Posterior cingulate gyrus (tissue), 11 donors: ENCODE results near the gene NSUN4.
"Not testable (repeated sequence)": the region's sequence is repeated elsewhere in the genome, so short reads cannot be mapped to it uniquely, and the experiment has no call there.

Source experiments
- DNase-seq, 10 donors: peaks; one replicate each; pipeline versions ENCODE4 v3.0.0 to v3.0.0-alpha.2; 2020 to 2021; ENCODE audit warnings: mixed read lengths in 3 of 10
- intact Hi-C: fragments of 100-400 bp; cut with DNase I; formaldehyde crosslinking; loops from one replicate; pipeline ENCODE4 v1.15.1; 2023

The NSUN4 gene

DNA sequence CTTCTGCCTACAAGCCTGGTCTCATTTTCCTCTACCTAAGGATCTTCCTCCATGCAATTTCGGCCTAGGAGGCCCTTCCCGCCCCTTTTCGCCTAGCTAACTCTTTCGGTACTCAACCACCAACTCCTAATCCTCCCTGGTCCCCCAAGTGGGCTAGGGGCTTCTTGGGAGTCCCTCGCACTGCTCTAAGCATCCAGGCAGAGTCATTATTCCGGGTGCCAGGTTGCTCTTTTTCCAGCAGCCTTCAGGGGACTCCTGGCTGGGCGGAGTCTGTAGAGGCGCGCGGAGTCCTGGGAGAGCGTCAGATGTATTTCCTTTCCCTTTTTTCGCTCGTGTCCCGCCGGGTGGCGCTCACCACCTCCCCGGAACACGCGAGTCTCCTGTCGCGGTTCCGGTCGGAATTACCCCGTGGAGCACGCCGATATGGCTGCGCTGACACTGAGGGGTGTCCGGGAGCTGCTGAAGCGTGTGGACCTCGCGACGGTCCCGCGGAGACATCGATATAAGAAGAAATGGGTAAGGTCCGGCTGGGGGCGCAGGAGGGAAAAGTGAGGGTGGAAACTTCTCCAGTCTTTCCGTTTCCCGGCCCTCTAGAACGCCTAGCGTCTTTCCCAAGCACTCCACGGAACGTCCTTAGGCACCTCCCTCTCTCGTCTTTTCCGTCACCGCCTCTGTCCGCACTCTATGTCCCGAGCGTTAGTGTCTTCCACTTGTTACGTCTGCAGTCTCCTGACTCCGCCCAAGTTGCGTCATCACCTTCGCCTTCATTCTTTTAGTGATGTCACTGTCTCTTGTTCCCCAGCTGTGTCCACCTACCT lies at the start of gene NSUN4:
TSS of gene NSUN4 (plus strand) at position 404 of the 818 bp plus-strand sequence. CDS start at position 424, 20 bp downstream.
- intact Hi-C loops: loop anchor here (2.0 to 5.0 kb wide), 2 partner anchors 38 to 52 kb away; partner anchors contain the start of genes FAAH, LRRC41 and UQCRH
- peak; percentile 84 to 99 (median 92) for DNase-seq

DNA sequence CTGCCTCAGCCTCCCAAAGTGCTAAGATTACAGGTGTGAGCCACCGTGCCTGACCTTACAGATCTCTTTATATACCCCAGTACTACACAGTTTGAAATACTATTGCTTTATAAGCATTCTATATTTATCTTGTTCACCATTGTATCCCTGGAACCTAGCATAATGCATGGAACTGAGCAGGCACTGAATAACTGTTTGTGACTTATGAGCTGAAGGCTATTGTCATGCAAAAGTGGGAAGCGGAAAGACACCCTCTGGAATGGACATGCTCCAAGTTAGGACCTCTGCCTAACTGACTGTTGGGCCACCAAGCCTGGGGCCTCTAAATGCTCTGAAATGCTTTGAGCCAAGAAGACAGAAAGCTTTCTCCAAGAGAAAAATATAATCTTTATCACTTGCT lies 45.3 kb upstream of the NSUN4 start:
- intact Hi-C loops: no loop called here
- DNase-seq: no peak

DNA sequence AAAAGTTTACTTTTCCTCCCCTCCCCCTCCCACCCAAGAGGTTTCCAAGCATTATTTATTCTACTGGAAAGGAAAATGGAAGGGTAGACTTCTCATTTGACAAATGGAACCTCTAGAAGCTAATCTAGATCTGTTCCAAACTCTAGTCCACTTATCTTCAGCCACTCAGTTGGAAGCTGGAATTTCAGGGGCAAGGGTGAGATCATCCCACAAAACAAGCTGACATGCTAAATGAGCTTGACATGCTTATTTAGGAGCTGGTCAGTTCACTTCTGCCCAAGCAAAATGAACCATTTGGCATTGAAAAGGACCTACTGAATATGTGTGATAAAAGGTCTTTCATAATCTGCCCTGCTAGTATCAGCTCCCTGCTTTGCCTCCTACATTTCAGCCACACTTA lies 42.2 kb upstream of the NSUN4 start:
- intact Hi-C loops: no loop called here
- DNase-seq: no peak

DNA sequence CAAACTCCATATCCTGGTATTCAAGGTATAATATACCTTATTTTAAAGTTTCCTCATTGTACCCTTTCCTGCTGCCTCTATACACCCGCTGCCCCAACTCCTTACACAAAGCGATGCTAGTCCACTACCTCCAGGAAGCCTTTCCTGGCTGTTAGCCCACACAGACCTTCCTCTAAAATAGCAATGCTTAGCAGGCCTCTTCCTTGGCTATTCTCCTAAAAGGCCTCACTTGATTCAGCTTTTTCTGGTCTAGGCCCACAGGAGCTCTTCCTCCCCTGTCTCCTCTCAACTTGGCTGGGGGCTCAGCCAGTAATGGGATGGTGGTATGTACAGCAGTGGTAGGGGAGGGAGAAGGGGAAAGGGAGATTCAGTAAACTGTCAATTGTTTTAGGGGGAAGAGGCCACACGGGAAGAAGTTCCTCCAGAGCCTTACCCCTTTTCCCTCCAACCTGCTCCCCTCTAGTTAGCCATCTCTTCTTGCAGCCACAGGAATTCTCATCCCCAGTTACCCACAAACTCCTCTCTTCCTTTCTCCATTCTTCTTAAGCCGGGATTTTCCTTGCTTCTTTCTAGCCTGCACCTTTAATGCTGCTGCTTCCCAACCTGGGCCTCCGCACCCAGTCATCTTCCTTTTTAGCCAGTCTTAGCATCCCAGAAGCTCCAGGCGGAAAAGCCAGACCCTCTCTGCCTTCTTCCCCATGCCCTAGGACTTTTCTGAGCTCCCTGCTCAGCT lies 39.8 kb upstream of the NSUN4 start:
- intact Hi-C loops: no loop called here
- DNase-seq: peak in 1 of 10 donors; percentile 57

DNA sequence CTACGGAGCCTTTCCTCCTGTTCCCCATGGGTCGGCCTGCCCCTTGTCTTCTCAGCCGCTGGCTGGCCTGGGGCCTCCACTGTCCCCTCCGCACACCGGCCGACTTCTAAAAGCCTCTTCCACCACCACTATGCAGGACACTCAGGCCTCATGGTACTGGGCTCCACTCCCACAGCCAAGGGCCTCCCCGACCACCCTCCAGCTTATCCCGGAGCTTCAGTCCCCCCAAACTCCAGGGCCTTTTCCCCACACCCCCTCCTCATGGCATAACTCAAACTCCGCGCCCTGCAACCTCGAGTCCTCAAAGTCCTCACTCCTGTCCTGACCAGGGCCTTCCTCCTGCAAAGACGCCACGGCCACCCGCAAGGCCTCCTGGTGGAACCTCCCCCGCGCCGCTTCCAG lies 39.2 kb upstream of the NSUN4 start:
- peak in 1 of 10 donors; percentile 75 for DNase-seq
- intact Hi-C loops: no loop called here

DNA sequence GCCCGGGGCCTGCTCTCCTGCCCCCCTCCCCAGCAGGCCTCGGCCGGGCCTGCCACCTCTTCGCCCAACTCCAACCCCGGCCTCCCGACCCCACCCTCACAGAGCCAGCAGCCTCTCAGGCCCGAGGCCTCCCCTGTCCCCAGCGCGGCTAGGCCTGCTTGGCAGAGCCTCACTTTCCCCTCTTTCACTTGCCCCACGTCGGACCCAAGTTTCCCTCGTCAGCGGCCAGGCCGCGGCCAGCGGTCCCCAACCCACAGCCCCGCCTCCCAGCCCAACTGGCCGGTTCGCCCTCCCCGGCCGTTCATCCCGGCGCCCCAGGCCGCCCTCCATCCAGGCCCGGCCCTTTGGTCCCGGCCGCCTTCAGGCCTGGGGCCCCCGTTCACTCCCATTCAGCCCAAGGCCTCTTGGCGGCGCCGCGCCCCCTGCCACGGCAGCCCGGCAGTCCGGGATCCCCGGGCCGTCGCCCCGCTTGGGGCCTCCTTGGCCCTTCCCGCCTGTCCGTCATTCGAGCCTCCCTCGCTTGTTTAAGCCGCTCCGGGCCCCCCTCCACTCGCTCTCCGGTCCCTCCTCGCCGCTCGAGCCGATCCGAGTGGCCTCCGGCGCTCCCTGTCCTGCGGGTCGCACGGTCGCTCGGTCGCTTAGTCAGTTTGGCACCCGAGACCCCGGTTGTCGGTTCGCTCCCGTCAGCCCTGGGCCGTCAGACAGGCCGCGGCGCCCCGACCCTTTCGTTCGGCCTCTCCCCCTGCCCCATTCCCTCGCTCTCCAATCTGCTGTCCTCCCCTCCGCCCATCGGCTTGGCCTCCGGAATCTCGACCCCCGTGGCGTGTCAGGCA lies 38.6 kb upstream of the NSUN4 start:
- DNase-seq: peak; percentile 25 to 92 (median 36)
- intact Hi-C loops: loop anchor here (2.0 kb wide), 2 partner anchors 39 to 55 kb away; partner anchors contain the start of genes NSUN4 and RAD54L

DNA sequence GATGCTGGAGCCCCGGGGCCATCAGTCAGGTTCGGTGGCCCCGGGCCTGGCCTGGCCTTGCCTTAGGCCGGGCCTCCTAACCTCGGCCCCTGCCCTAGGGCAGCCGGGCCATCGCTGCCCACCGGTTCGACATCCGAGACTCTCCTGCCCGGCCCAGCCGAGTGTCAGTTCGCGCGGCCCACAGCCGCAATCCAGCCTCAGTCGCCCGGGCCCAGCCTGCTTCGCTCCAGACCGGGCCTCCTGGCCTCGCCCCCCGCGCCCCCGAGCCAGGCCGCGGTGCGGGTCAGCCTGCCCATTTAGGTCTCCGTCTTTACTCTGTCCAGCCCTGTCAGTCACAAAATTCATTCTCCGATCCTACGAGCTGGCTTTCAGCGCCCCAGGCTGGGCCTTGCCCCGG lies 38.0 kb upstream of the NSUN4 start:
- intact Hi-C loops: loop anchor here (2.0 kb wide), 2 partner anchors 38 to 56 kb away; partner anchors contain the start of genes NSUN4 and RAD54L
- peak in 7 of 10 donors; percentile 20 to 87 (median 48) for DNase-seq

DNA sequence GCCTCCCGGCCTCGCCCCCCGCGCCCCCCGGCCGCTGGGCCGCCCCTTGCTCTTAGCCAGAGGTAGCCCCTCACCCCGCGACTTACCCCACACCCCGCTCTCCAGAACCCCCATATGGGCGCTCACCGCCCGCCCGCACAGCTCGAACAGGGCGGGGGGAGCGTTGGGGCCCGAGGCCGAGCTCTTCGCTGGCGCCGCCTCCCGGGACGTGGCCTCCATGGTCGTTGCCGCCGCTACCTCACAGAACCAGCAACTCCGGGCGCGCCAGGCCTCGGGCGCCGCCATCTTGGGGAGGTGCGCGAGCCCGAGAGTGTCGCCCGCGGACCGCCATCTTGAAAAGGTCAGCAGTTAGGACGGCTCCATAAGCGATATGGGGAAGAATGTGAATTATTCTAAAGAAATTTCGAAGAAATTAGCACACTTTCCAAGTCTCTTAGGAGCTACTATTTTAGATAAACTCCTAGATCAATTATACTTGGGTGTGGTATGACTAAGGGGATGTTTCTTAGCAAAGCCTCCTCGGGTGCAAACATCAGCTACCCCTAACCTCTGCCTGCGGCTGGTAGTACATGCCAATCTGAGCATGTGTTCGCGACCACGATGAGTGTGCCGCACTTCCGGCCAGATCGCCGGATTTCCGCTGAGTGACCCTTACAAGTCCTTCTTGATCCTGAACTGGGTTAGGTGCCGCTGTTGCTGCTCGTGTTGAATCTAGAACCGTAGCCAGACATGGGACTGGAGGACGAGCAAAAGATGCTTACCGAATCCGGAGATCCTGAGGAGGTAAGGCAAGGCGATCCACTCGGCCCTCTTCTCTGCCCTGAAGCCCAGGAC lies 37.4 kb upstream of the NSUN4 start, which contains the start of the genes LRRC41 and UQCRH:
TSS of gene LRRC41 (minus strand) at position 579 of the 834 bp plus-strand sequence. CDS start at position 285, 294 bp downstream.
TSS of gene UQCRH (plus strand) at position 661 of the 834 bp plus-strand sequence. CDS start at position 730, 69 bp downstream.
- peak; percentile 92 to 99 (median 96) for DNase-seq
- intact Hi-C loops: loop anchor here (2.0 kb wide), 2 partner anchors 38 to 56 kb away; partner anchors contain the start of genes NSUN4 and RAD54L

DNA sequence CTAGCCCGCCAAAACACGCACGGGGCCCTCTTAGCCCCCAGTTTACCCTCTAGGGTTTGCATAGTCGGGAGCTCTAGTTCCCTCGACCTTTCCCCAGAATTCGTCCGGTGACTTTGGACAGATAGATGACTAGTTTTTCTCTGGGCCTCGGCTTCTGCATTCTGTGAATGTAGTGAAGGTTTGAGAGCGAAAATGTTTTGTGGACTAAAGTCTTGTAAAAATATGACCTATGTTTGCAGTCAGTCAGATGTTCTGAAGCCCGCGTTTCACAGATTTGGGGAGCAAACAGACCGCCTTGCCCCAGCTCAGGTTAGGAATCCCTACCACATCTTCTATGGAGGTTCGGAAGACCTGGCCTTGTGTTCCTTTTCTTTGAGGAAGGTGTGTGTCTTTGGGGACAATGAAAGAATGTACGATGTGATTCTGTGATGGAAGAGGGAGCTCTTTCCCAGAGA lies 36.7 kb upstream of the NSUN4 start:
- intact Hi-C loops: loop anchor here (2.0 kb wide), 2 partner anchors 37 to 57 kb away; partner anchors contain the start of genes NSUN4 and RAD54L
- DNase-seq: no peak

DNA sequence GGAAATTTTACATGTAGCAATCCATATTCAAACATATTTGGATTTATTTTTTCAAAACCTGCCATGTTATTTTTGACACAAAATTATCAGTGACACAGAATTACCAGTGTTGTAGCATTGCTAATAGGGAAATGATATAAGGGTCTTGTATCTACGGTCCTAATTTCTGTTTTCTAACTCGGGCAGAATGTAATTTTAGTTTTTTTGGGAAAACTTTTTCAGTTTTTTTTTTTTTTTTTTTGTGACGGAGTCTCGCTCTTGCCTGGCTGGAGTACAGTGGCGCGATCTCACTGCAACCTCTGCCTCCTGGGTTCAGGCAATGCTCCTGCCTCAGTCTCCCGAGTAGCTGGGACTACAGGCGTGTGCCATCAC lies 34.5 kb upstream of the NSUN4 start:
- intact Hi-C loops: no loop called here
- peak in 2 of 10 donors; percentile 29 to 43 for DNase-seq

DNA sequence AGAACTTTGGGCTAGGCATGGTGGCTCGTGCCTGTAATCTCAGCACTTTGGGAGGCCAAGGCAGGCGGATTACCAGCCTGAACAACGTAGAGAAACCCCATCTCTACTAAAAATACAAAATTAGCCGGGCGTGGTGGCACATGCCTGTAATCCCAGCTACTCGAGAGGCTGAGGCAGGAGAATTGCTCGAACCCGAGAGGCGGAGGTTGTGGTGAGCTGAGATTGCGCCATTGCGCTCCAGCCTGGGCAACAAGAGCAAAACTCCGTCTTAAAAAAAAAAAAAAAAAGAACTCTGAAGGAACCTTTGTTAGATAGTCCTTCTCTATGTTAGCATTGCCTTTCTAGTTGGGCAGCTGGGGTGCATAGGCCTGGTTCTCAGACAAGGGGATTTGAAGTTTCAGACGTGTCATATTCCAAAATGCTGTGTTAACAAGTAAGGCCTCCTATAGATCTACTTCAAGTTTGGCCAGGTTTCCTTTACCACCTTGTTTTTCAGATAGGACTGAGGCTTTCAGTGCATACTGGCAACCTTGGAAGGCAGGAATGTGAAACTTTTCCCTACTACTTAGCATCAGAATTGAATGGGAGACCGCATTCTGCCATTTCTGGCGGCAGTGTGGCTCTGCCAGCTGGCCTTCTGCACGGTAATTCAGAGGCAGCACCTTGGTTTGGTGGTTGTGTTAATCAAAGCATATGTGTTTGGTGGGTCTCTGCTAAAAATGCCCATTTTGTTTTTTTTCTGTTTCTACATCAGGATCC lies 31.0 kb upstream of the NSUN4 start:
- intact Hi-C loops: no loop called here
- DNase-seq: peak in 2 of 10 donors; percentile 13 to 34

DNA sequence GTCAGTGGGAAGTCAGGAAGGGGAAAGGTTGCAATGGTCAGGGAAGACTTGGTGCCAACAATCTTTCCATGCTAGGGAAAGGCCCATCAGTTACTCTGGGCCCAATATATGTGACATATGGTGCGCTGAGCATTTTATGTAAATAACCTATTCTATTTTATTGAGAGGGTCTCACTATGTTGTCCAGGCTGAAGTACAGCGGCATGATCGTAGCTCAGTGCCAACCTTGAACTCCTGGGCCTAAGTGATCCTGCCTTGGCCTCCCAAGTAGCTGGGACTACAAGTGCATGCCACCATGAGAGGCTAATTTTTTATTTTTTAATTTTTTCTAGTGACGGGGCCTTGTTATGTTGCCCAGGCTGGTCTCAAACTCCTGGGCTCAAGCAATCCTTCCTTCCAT lies 30.3 kb upstream of the NSUN4 start:
- intact Hi-C loops: no loop called here
- no peak for DNase-seq

DNA sequence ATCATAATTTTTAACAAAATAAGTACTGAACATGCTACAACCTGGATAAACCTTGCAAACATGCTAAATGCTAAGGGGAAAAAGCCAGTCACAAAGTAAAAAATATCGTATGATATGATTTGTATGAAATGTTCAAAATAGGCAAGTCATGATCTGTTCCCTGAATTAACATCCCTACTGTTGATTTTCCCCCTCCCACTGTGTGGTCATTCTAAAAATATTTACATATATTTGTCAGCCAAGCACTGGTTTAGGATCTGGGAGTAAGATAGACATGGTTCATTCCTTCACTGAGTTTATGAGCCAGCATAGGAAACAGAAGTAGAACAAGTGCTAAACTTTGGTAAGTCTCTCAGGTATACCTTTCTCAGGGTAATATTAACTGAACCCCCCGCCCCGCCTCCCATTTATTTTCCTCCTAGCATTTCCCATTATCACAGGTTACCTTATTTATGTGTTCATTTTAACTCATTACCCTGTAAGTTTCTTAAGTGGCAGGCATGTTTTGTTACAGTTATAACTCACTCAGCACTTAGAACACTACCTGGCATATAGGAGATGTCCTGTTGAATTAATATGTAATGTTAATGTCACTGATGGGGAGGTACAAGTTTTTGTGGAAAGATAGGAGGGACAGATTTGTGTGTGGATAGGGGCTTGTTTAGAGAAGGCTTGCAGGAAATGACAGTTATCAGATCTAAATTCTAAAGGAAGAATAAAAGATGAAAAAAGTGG lies 24.8 kb upstream of the NSUN4 start:
- DNase-seq: peak in 1 of 10 donors; percentile 2
- intact Hi-C loops: no loop called here

DNA sequence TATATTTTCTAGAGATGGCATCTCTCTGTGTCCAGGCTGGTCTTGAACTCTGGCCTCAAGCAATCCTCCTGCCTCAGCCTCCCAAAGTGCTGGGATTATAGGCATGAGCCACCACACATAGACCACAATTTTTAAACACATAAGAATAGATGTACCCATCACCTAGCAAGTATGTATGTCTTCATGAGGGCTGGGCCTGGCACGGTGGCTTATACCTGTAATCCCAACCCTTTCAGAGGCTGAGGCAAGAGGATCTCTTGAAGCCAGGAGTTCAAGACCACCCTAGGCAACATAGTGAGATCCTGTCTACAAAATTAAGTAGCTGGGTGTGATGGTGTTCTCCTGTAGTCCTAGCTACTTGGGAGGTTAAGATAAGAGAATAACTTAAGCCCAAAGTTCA lies 23.3 kb upstream of the NSUN4 start:
- DNase-seq: peak in 1 of 10 donors; percentile 0
- intact Hi-C loops: no loop called here

DNA sequence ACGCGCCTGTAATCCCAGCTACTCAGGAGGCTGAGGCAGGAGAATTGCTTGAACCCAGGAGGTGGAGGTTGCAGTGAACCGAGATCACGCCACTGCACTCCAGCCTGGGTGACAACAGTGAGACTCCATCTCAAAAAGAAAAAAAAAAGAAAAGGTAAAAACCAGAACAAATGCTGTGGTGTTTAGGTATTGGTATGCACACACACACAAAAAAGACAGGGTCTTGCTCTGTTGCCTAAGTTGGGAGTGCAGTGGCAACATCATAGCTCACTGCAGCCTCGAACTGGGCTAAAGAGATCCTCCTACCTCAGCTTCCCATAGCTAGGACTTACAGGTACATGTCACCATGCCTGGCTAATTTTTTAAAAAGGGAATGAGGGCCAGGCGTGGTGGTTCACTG lies 21.3 kb upstream of the NSUN4 start:
- DNase-seq, intact Hi-C loops: not testable (repeated sequence)

DNA sequence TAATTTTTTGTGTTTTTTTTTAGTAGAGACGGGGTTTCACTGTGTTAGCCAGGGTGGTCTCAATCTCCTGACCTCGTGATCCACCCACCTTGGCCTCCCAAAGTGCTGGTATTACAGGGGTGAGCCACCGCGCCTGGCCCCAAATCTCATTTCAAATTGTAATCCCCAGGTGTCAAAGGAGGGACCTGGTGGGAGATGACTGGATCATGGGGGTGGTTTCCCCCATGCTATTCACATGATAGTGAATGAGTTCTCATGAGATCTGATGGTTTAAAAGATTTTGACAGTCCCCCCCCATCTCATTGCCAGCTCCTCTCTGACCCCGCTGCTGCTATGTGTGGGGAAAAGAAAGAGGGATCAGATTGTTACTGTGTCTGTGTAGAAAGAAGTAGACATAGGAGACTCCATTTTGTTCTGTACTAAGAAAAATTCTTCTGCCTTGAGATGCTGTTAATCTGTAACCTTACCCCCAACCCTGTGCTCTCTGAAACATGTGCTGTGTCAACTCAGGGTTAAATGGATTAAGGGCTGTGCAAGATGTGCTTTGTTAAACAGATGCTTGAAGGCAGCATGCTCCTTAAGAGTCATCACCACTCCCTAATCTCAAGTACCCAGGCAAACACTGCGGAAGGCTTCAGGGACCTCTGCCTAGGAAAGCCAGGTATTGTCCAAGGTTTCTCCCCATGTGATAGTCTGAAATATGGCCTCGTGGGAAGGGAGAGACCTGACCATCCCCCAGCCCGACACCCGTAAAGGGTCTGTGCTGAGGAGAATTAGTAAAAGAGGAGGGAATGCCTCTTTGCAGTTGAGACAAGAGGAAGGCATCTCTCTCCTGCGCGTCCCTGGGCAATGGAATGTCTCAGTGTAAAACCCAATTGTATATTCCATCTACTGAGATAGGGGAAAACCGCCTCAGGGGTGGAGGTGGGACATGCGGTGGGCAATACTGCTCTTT lies 20.4 kb upstream of the NSUN4 start:
- DNase-seq: peak in 1 of 10 donors; percentile 9
- intact Hi-C loops: not testable (repeated sequence)
